Gastrocnemius medialis (tissue), 4 donors: Measurements from ENCODE around the gene EEF1B2.

Source experiments
- POLR2A ChIP-seq, 2 donors: fragments of 450-650 bp; IDR thresholded peaks; one replicate each; pipeline ENCODE4 v1.6.1; 2017; ENCODE audit warnings: antibody characterized with exemption in 2 of 2, mild to moderate bottlenecking in 2 of 2, moderate library complexity in 2 of 2
- TF ChIP-seq, protein P1 (sequence below), 5 experiments: fragments of 450-650 bp in 3 of 5; fragments of 200-600 bp in 2 of 5; sonication (generic) in 2 of 5; IDR thresholded peaks in 4 of 5; conservative IDR thresholded peaks in 1 of 5; 1 replicate in 4 of 5; 2 replicates in 1 of 5; pipeline ENCODE4 v1.5.1; 2016 to 2019; ENCODE audit warnings: antibody characterized with exemption in 5 of 5, mild to moderate bottlenecking in 3 of 5, moderate library complexity in 3 of 5

DNA sequence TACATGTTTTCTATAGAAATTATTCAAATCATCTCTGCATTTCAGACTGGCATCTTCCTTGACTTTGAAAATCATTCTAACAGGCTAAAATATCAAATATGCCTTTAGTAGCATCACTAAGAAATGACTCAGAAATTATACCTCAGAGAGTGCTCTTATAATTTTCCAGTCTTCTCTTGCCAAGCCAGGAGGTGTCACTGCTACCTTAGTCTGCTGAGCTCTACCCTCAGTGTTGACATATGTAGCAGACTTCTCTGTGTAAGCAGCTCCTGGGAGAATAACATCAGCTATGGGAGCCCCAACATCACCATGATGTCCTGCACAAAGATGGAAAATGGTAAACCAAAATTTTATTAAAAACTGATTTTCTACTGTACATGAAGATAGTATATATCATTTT is 32.0 kb upstream of the EEF1B2 start:
- TF ChIP-seq, protein P1, sequence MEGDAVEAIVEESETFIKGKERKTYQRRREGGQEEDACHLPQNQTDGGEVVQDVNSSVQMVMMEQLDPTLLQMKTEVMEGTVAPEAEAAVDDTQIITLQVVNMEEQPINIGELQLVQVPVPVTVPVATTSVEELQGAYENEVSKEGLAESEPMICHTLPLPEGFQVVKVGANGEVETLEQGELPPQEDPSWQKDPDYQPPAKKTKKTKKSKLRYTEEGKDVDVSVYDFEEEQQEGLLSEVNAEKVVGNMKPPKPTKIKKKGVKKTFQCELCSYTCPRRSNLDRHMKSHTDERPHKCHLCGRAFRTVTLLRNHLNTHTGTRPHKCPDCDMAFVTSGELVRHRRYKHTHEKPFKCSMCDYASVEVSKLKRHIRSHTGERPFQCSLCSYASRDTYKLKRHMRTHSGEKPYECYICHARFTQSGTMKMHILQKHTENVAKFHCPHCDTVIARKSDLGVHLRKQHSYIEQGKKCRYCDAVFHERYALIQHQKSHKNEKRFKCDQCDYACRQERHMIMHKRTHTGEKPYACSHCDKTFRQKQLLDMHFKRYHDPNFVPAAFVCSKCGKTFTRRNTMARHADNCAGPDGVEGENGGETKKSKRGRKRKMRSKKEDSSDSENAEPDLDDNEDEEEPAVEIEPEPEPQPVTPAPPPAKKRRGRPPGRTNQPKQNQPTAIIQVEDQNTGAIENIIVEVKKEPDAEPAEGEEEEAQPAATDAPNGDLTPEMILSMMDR (IDR thresholded peaks at IDR 0.05 in 4 of 5, conservative IDR thresholded peaks at IDR 0.05 in 1 of 5) = no peak
- no peak for TF ChIP-seq POLR2A (IDR thresholded peaks at IDR 0.05)
